B cell (primary cell): ENCODE data around the gene NOP16.

Experiments
- CTCF ChIP-seq: fragments of 200-600 bp; IDR thresholded peaks from one replicate; pipeline ENCODE4 v1.8.0; 2022; ENCODE audit warnings: antibody characterized with exemption, mild to moderate bottlenecking
- EZH2 ChIP-seq: IDR thresholded peaks from 2 replicates; pipeline ENCODE4 v1.6.1; 2012; ENCODE audit warnings: borderline replicate concordance, low read depth, mild to moderate bottlenecking, moderate library complexity, low read length; ENCODE audit not compliant: insufficient read depth, poor library complexity, severe bottlenecking

GRCh38 chr5:176355400-176356178, 32.8 kb downstream of the NOP16 start:
- TF ChIP-seq CTCF (no peak), EZH2 (no peak)
